ENCODE data around the gene LEP. TPM values are rescaled to one million over a fixed set of nuclear protein-coding genes. Genes with fewer than 3 reads are reported as not detected.

Gene LEP
- total and polyA plus RNA-seq, 9 donors, result 0.01 to 0.87 (median 0.15) TPM; not detected in 4

GRCh38 chr7:128197989-128198580 is 43.0 kb upstream of the LEP start:
- intact Hi-C loops (cut with DNase I), result no loop called here
- Histone ChIP-seq H3K4me1 (ENCODE audit: insufficient read depth) (peaks cover 4% of the 10 kb centered on the region), H3K4me3 (no peak overlapping the region), H3K27me3 (no peaks in the 10 kb centered on the region), H3K9me3 (no peaks in the 10 kb centered on the region), H3K27ac (no peak overlapping the region), H3K36me3 (no peaks in the 10 kb centered on the region)
- no peak for TF ChIP-seq CTCF (IDR thresholded peaks at IDR 0.05)
- no peak for TF ChIP-seq EP300 (IDR thresholded peaks at IDR 0.05)
- TF ChIP-seq POLR2A (IDR thresholded peaks at IDR 0.05), result no peak
- 81 to 93% (median 83%) methylated on average over 4 of the region's 4 CpGs for WGBS, 3 donors
- no peak for DNase-seq

GRCh38 chr7:128200376-128200775 is 40.7 kb upstream of the LEP start:
- Histone ChIP-seq H3K27me3 (no peaks in the 10 kb centered on the region), H3K4me3 (no peak overlapping the region)
- 68 to 80% (median 77%) methylated on average over 6 of the region's 6 CpGs for WGBS, 3 donors

GRCh38 chr7:128201067-128201689 is 39.9 kb upstream of the LEP start:
- Histone ChIP-seq H3K4me1 (ENCODE audit: insufficient read depth) (peaks cover 4% of the 10 kb centered on the region), H3K9me3 (no peaks in the 10 kb centered on the region), H3K27ac (no peak overlapping the region), H3K27me3 (no peaks in the 10 kb centered on the region), H3K36me3 (no peaks in the 10 kb centered on the region), H3K4me3 (no peak overlapping the region)
- intact Hi-C loops (cut with DNase I), result no loop called here
- TF ChIP-seq POLR2A (IDR thresholded peaks at IDR 0.05) (no peak), EP300 (IDR thresholded peaks at IDR 0.05) (no peak), CTCF (IDR thresholded peaks at IDR 0.05) (no peak)
- no peak for DNase-seq
- 1 to 6% (median 2%) methylated on average over 30 to 37 of the region's 37 CpGs for WGBS, 3 donors

More at GRCh38 chr7:128200376-128200775, 40.7 kb upstream of the LEP start:
- H3K4me1 ChIP-seq (ENCODE audit: insufficient read depth), result peaks cover 4% of the 10 kb centered on the region
- H3K9me3 ChIP-seq, result no peaks in the 10 kb centered on the region
- intact Hi-C loops (cut with DNase I), result no loop called here
- DNase-seq, result no peak
- TF ChIP-seq CTCF (IDR thresholded peaks at IDR 0.05), result no peak
- no peak for TF ChIP-seq POLR2A (IDR thresholded peaks at IDR 0.05)
- no peak for TF ChIP-seq EP300 (IDR thresholded peaks at IDR 0.05)
- no peaks in the 10 kb centered on the region for H3K36me3 ChIP-seq
- no peak overlapping the region for H3K27ac ChIP-seq

DNA sequence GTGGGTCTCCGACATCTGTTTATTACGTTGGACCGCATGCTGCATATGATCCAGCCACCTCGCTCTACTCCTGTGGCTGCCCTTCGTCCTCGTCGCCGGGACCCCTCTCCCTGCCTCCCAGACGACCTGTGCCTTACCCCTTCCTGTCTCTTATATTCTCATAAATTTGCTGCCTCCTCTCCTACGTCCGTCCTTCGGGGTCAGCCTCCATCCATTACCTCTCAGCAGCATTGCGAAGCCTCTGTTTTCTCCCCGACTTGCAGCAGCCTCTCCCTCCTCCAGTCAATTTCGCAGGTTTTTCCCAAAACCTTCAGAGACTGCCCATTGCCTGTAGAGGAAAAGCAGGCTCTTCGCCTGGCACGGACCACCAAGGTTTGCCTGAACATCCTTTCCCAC is 39.4 kb upstream of the LEP start:
- peaks cover 4% of the 10 kb centered on the region for H3K4me1 ChIP-seq (ENCODE audit: insufficient read depth)
- H3K36me3 ChIP-seq, result no peaks in the 10 kb centered on the region
- TF ChIP-seq CTCF (IDR thresholded peaks at IDR 0.05), result no peak
- DNase-seq, result no peak
- no peaks in the 10 kb centered on the region for H3K27me3 ChIP-seq
- no peak overlapping the region for H3K4me3 ChIP-seq
- 9 to 19% (median 10%) methylated on average over 17 of the region's 17 CpGs for WGBS, 3 donors
- H3K9me3 ChIP-seq, result no peaks in the 10 kb centered on the region
- intact Hi-C loops (cut with DNase I), result no loop called here
- H3K27ac ChIP-seq, result no peak overlapping the region
